Upper lobe of right lung (tissue), 1 donor: ENCODE results near the gene CD274. TPM values are rescaled to one million over a fixed set of nuclear protein-coding genes. Genes with fewer than 3 reads are reported as not detected.

Experiments
- ATAC-seq: fragments of 200-7000 bp; cut with Tn5 transposase; one replicate; pipeline ENCODE4 v1.9.1; 2020; ENCODE audit warnings: mild to moderate bottlenecking, moderate library complexity
- DNase-seq: peaks from one replicate; pipeline ENCODE4 v3.0.0-alpha.2; 2020
- H3K27ac ChIP-seq: fragments of 200-600 bp; one replicate; pipeline ENCODE4 v1.8.0; 2022
- H3K27me3 ChIP-seq: fragments of 200-600 bp; one replicate; pipeline ENCODE4 v1.8.0; 2022; ENCODE audit warnings: mild to moderate bottlenecking
- H3K36me3 ChIP-seq: fragments of 200-600 bp; one replicate; pipeline ENCODE4 v1.8.0; 2022
- H3K4me1 ChIP-seq: fragments of 200-600 bp; one replicate; pipeline ENCODE4 v1.8.0; 2022
- H3K4me3 ChIP-seq: fragments of 200-600 bp; one replicate; pipeline ENCODE4 v1.8.0; 2022; ENCODE audit warnings: mild to moderate bottlenecking
- H3K9me3 ChIP-seq: fragments of 200-600 bp; one replicate; pipeline ENCODE4 v1.8.0; 2022
- CTCF ChIP-seq: fragments of 200-600 bp; IDR thresholded peaks from one replicate; pipeline ENCODE4 v1.8.0; 2022; ENCODE audit warnings: antibody characterized with exemption
- intact Hi-C: fragments of 100-400 bp; cut with DNase I; formaldehyde crosslinking; loops from one replicate; pipeline ENCODE4 v1.11.0; 2022
- total RNA-seq: library from RNA; stranded (reverse); fragmentation: NEBNext Ultra II Directional; extraction: Animal tissue kit (Norgen Biotek cat#: 25700); gene quantifications from one replicate; pipeline ENCODE4 v1.2.1, GENCODE V29; 2021
- donor health status: DM: no; HTN: yes; CAD: no; lungs with severe emphysema.

Gene CD274
- total RNA-seq, 1 donor from 2014 or later: 25.9 TPM

GRCh38 chr9:5478206-5478605 lies 27.9 kb downstream of the CD274 start:
- no peak for TF ChIP-seq CTCF
- no peaks in the 10 kb centered on the region for H3K9me3 ChIP-seq
- intact Hi-C loops: no loop called here

GRCh38 chr9:5479994-5480694 lies 29.8 kb downstream of the CD274 start:
- ATAC-seq: no peak
- no peaks in the 10 kb centered on the region for H3K27me3 ChIP-seq
- H3K4me1 ChIP-seq: no peaks in the 10 kb centered on the region
- intact Hi-C loops: no loop called here
- TF ChIP-seq CTCF: no peak
- H3K4me3 ChIP-seq: no peak overlapping the region
- no peak for DNase-seq
- no peak overlapping the region for H3K27ac ChIP-seq
- H3K36me3 ChIP-seq: no peaks in the 10 kb centered on the region
- H3K9me3 ChIP-seq: no peaks in the 10 kb centered on the region

More at GRCh38 chr9:5478206-5478605, 27.9 kb downstream of the CD274 start:
- Histone ChIP-seq H3K4me3 (no peak overlapping the region), H3K27ac (no peak overlapping the region), H3K27me3 (no peaks in the 10 kb centered on the region), H3K4me1 (no peaks in the 10 kb centered on the region), H3K36me3 (no peaks in the 10 kb centered on the region)
- DNase-seq (no peak), ATAC-seq (peak; percentile 58)

GRCh38 chr9:5480919-5481318 lies 30.6 kb downstream of the CD274 start:
- Histone ChIP-seq H3K9me3 (no peaks in the 10 kb centered on the region), H3K4me1 (no peaks in the 10 kb centered on the region), H3K36me3 (no peaks in the 10 kb centered on the region), H3K27ac (no peak overlapping the region), H3K4me3 (no peak overlapping the region), H3K27me3 (no peaks in the 10 kb centered on the region)
- intact Hi-C loops: no loop called here
- TF ChIP-seq CTCF: no peak
- DNase-seq: no peak
- no peak for ATAC-seq

- ATAC-seq: no peak
- H3K27me3 ChIP-seq: no peaks in the 10 kb centered on the region
Observed at GRCh38 chr9:5481322-5482040, 31.1 kb downstream of the CD274 start.

GRCh38 chr9:5482194-5482593 lies 31.9 kb downstream of the CD274 start:
- intact Hi-C loops: no loop called here
- ATAC-seq (no peak), DNase-seq (no peak)

More at GRCh38 chr9:5481322-5482040, 31.1 kb downstream of the CD274 start:
- H3K4me3 ChIP-seq: no peak overlapping the region
- no peak for TF ChIP-seq CTCF
- H3K36me3 ChIP-seq: no peaks in the 10 kb centered on the region
- no peaks in the 10 kb centered on the region for H3K4me1 ChIP-seq
- intact Hi-C loops: no loop called here
- H3K27ac ChIP-seq: no peak overlapping the region
- no peak for DNase-seq
- no peaks in the 10 kb centered on the region for H3K9me3 ChIP-seq

More at GRCh38 chr9:5482194-5482593, 31.9 kb downstream of the CD274 start:
- Histone ChIP-seq H3K4me1 (no peaks in the 10 kb centered on the region), H3K27me3 (no peaks in the 10 kb centered on the region), H3K27ac (no peak overlapping the region), H3K4me3 (no peak overlapping the region), H3K36me3 (no peaks in the 10 kb centered on the region), H3K9me3 (no peaks in the 10 kb centered on the region)
- no peak for TF ChIP-seq CTCF
